Activated CD4-positive, alpha-beta T cell treated with anti-CD3 and anti-CD28 coated beads, Interleukin-2, amount 50 U/mL, for 48 hours (primary cell): ENCODE data around the gene LGMN.

Source experiments
- DNase-seq, 2 experiments: peaks; one replicate each; pipeline ENCODE4 v3.0.0-alpha.2; 2020

The LGMN gene

DNA sequence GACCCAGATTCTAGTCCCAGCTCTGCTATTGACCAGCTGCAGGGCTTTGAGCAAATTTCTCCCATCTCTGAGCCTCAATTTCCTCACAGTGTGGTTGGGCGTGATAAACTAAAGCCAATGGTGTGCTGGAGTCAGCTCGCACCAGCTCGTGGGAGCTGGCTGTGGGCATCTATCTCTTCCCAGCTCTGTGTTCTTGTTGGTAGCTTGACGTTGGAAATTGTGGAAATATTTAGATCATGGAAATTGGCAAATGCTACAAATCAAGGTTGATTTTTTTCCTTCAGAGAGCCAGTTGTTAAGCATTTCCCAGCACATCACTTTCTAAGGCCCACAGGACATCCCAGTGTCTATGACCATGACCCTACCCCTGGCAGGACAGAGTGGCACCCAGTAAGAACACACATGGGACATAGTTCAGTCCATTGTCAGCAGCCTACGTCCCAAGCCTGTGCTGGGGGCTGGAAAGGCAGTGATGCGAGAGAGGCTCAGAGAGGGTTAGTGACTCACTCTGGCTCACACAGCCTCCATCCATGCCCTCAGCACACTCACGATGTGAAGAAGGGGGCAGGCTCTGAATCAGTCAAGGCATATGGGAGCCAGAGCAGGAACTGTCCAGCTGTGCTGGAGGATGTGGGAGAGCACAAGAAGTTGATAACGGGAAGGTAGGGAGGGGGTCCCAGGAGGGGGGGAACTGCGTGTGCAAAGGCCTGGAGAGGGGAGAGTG, 77.6 kb downstream of the LGMN start:
- DNase-seq, result no peak

DNA sequence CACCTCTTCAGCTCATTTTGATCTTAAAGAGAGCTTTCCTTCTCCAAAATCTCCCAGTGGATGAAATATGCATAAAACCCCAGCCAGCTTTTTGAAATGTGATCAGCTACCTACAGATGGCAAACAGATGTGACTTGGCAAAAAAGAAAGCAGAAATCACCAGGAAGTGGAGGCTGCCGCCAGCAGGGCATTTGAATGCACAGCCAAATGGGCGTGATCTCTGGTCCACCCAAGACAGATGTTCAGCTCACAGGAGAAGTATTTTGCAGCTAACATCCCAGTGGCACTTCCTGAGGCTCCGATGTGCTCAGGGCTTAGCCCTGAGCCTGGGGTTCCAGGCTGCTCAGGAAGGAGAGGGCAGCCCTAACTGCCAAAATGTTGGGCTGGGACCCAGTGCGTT, 78.3 kb downstream of the LGMN start:
- no peak for DNase-seq

DNA sequence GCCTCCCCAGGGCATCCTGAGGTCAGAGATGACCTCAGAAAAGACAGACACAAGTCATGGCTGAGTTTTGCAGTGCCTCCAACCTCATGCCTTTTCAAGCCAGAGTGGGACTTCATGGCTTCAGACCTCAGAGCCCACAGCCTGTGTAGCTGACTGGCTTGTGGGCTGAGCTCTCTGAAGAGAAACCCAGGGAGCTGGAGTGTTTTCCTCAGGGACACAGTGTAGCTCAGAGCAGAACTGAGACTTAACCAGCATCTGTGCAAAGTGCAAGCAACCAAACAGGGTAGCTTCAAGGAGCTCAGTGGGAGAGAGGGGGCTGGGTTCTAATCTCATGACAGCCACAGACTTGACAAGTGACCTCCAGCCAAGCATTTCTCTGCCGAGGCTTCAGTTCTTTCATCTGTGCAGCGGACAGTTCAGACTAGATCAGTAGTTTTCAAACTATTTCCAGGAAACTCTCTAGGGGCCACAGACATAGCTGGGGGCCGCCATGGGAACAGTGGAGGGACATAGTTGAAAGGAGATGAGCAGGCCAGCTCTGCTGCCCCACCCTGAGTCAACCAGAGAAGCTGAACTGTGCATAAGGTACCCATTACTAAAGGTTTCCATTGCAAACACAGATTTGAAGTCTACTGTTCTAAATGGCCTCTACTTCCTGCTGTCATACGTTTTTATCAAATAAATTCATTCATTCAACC, 80.0 kb downstream of the LGMN start:
- peak in 1 of 2 experiments; percentile 45 for DNase-seq

DNA sequence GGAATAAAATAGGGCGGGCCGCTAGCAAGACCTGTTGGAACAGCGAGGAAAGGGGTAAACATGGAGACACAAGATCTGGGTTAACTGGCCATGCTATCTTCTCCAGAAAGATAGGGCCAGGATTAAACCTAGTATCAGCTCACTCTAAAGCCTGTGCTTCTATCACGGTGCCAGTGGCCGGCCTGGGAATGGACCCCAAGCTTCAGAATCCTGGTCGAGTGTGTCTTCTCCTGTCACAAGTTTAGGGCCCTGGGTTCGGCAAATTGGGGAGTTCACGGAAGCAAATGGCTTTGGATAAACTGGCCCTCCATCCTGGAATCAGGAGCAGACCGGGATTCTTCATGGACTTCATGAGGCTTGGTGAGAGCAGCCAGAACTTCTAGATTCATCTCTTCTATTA, 82.2 kb downstream of the LGMN start:
- no peak for DNase-seq

DNA sequence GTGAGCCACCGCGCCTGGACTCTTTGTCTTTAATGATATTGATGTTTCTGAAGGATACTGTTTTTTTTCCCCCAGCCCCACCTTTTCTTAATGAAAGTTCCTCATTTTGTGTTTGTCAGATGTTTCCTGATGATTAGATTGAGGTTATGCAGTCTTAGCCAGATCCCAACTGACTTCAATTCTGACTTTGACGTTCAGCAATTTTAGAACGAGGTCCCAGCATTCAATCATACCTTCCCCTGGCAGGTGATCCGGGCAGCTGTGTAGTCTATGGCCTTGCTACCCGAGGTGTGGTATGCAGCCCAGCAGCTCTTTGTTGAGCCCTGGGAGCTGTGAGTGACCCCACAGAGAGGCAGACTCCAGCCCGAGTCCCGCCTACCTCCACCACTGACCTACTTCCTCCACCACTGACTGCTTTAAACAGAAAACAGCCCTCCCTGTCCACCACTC, 82.7 kb downstream of the LGMN start:
- DNase-seq, result no peak

DNA sequence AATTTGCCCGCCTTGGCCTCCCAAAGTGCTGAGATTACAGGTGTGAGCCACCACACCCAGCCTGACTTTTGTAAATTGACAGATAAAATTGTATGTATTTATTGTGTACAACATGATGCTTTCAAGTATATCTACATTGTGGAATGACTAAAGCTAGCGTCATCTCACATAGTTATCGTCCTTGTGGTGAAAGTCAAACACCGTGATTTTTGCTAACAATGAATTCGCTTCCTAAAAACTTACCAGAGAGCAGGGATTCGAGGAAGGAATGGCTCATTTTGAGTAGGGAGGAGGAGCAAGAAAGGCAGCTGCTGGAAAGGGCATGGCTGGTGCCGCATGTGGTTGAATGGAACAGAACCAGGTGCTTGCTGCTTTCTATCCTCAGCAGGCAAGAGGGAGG, 85.4 kb downstream of the LGMN start:
- no peak for DNase-seq

DNA sequence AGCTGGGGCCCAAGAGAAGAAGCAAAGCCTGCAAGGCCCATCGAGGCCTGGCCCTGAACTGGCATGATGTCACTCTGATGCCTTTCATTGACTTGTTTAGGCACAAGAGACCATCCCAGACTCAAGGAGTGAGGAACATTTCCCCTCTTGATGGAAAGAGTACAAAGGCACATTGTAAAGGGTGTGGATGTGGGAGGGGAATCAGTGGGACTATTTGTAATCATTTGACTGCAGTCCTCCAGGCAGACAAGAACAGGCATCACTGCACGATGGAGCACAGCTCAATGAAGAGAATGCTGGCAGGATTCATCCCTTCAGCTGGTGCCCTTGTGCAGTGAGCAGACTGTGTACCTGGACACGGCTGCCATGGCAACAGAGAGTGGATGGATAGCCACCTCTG, 87.9 kb downstream of the LGMN start:
- DNase-seq, result no peak

DNA sequence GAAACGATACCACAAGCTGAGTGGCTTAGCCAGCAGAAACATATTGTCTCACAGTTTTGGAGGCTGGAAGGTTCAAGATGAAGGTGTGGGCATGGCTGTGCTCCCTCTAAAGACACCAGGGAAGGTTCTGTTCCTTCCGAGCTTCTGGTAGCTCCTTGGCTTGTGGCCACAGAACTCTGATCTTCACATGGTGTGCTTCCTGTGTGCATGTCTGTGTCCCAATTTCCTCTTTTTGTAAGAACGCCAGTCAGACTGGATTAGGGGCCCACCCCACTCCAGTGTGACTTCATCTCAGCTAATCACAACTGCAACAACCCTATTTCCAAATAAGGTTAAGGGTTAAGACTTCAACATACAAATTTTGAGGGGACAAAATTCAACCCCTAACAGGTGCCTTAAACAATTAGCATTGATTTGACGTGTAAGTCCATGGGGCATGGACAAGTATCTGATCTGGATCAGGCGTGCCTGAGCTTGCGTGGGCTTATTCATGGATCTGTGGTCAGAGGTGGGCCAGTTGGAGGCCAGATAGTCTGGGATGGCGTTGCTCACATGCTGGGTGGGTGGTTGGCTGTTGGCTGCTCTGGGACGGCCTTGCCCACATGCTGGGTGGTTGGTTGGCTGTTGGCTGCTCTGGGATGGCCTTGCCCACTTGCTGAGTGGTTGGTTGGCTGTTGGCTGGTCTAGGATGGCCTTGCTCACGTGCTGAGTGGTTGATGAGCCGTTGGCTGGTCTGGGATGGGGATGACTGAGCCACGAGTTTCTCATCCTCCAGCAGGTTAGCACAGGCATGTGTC, 88.5 kb downstream of the LGMN start:
- DNase-seq, result no peak

DNA sequence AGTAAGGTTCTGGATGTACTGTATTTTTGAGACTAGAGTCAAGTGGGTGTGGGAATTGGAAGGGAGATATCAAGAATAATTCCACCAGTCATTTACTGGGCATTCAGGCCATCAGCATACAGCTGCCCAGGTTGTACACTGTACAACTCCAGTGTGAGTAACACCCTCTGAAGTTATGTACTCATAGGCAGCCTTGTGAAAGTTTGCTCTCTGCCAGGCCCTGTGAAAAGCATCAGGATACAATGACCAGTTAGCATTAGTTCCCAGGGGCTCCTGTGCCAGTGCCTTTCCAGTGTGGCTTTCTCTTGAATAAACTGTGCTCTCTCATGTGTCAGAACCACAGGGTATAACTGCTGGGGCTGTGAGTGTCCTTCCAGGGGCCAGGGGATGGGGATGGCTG, 89.7 kb downstream of the LGMN start:
- no peak for DNase-seq

DNA sequence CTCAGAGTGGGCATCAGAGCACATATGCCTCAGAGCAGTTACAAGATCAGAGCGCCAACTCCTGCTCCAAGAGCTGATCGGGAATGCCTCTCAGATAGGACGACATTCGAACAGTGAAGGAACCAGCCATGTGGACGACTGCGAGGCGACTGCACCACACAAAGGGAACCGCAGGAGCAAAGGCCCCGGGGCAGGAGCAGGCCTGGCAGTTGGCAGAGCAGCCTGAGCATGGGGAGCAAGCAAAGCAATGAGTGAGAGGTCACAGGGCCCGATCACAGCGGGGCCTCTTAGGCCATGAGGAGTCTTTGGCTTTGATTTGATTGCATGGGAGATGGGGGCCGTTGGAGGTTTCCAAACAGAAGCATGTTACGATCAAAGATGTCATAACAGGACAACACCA, 90.3 kb downstream of the LGMN start:
- DNase-seq, result no peak

DNA sequence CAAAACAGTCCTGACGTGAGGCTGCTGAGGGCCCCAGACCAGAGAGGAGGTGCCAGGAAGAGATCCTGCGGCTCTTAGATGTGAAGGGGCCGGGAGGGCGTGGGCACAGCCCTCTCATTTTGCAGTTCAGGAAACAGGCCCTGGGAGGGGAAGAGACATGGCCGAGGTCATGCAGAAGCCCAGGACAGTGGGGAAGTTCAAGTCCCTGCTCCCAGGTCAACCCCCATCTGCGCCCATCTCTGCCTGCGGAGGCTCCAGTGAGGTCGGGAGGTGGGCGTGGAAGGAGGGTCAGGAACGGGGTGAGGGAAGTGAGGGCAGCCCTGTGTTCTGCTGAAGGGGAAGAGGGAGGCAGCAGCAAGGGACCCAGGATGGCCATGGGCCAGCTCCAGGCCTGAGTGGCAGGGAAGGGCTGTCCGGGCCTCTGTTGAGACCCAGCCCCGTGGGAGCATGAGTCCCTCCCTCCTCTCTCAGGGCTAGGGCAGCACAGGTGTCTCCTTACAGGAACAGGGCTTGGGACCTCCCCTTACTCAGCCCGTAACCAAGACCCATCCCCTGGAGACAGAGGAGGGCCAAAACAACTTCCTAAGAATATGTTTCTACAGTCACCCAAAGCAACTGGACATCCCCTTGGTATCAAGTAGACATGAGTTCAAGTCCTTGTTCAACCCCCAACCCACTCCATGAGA, 90.8 kb downstream of the LGMN start:
- no peak for DNase-seq

DNA sequence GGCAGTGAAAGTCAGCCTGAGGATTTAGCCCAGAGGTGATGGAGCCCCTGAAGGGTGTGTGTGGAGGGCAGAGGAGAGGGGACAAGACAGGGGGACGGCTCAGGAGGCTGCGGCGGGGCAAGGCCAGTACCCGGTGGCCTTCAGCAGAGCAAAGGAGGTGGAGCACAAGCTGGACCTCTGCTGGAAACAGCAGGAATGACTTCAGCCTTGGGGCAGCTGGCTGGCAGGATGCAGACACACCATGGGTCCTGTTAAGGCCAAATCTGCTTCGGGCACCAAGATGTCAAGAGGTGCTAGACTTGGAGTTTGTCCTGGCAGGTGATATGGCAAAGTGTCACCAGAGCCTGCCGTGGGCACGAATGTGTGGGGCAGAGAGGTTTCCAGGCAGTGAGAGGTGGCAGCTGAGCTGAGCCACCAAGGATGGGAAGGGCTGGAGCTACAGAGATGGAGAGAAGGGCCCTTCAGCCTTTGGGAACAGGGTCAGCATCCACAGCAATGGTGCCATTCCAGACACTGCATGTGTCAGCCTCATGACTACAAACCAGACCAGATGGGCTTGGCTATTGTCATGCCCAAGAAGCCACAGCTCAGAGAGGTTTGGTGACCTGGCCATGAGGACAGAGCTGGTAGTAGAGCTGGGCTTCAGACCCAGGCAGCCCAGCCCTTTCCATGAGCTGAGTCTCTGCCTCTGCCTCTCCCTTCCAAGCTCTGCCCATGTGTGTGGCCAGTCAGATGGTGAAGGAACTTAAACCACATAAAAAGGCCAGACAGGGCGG, 91.9 kb downstream of the LGMN start:
- DNase-seq, result no peak

DNA sequence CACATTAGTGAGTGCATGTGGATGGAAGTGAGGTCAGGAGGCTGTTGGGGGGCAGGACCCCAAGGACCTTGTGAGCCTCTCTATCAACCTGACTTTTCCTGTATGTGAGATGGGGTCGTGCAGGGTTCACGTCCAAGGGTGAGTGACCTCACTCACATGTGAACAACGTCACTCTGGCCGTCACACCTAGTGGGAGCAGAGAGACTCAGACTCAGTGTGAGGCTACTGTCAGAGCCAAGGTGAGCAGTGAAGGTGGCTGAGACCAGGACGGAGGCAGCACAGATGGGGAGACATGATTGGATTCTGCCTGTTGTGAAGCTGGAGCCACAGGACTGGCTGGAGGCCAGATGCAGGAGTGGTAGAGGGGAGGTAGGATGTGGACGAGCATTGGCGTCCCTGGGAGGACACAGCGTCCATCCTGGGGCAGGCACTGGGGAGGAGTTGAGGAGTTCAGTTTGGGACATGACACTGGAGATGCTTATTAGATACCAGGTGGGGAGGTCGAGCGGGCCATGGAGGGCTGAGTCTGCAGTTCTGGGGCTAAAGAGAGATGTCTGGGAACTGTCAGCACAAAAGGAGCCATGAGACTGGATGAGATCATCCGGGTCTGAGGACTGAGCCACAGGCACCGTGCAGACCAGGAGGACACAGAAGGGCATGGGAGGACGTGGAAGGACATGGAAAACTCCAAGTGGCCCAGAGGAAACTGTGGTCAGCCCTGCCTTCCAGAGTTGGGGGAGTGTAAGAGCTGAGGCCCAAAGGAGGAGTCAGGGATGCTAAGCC, 92.8 kb downstream of the LGMN start:
- DNase-seq, result no peak

DNA sequence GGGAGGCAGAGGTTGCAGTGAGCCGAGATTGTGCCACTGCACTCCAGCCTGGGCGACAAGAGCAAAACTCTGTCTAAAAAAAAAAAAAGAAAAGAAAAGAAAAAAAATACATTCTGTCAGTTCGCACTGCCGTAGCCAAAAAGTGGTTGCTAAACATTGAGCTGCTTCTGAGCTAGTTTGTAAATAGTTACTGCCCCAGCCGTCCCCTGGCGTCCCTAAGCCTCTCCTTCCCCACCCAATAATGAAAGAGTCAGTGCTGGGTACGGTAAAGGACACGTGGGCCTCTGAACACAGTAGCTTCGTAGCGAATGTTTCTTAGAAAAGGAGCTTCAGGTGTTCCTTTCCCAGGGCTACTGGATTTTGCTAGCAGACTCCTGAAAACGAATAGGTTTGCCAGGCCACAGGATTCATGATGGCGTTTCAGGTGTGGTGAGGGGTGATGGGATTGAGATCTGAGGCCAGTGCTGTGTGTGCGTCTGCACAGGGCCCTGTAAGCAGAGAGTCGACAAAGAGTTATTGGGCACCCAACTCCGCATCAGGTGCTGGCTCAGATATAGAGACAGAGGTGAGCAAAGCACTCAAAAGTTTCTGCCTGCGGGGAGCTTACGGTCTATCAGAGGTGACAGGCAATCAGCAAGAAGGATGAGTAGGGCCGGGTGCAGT, 94.1 kb downstream of the LGMN start:
- no peak for DNase-seq
